GM19324 (cell line): ENCODE results near the gene BANF2.

Experiments used
- ATAC-seq: cut with Tn5 transposase; IDR thresholded peaks from one replicate; pipeline ENCODE4 v1.9.1; 2021; ENCODE audit warnings: mild to moderate bottlenecking, moderate library complexity; ENCODE audit not compliant: unreplicated experiment, low FRiP score

BANF2 gene

DNA sequence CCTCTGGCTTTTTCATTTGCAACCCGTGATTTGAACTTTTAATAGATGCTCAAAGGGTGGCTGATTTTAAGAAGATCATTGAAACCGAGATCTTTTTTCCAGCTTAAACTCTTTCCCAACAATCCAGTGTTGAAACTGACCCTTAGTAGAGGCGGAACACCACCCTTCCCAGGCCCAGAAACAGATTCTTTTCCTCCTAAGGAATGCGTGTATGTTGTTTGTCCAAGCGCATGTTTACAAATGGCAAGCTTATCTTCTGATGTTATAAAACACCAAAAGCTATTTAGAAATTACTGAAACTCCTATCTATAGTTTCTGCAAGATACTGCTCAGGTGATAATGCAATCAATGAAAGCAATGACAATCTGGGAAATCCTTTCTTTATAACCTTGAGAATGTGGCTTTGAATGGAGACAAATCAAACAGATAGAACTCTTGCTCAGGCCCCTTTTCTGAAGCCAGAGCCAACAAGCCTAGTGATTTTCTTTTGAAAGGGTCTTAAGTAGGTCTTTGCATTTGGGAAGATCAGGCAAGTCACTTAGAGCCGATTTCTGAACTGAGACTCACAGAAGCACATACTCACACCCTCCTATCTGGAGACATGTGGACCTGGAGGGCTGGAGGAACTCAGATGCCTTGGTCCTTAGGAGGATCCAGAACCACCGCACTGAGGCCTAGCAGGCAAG, 9.1 kb downstream of the BANF2 start:
- ATAC-seq: no peak

DNA sequence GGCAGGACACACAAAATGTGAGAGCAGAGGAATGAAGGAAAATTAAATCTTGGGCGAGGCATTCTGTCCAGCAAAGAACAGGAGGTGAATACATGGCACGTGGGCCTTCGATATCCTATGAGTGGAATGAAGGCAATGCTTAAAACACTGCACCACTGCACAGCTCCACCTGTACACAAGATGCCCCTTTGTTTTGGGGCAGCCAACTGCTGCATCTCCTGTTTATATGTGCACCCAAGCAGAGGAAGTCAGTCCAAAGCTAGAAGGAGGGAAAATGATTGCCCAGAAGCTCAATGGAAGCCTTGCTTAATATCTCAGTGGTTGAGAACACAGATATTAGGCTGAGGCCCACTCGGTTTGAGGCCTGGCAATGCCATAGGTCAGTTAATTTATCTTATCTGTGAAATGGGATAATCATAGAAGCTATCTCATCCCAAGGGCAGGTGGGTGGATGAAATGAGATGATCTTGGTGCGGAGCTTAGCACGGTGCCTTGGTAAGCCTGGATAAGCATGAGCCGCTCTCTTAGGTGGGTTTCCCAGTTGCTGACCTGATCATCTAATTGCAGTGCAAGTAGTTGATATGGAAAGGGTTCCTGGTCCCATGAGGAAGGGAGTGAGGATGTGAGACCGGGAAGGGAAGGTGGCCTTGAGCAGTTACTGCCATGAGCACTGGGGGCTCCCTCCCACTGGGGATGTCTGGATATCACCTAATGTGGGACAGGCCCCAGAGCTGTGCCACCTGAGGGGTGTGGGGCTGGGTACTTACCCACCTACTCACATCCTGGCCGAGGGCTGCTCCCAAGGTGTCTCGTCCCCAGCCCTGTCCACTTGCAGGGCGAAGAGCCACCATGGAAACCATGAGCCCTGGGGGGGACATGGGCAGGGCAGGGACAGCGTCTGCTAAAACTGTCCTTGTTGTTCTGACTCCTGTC, 9.9 kb downstream of the BANF2 start:
- ATAC-seq: no peak

DNA sequence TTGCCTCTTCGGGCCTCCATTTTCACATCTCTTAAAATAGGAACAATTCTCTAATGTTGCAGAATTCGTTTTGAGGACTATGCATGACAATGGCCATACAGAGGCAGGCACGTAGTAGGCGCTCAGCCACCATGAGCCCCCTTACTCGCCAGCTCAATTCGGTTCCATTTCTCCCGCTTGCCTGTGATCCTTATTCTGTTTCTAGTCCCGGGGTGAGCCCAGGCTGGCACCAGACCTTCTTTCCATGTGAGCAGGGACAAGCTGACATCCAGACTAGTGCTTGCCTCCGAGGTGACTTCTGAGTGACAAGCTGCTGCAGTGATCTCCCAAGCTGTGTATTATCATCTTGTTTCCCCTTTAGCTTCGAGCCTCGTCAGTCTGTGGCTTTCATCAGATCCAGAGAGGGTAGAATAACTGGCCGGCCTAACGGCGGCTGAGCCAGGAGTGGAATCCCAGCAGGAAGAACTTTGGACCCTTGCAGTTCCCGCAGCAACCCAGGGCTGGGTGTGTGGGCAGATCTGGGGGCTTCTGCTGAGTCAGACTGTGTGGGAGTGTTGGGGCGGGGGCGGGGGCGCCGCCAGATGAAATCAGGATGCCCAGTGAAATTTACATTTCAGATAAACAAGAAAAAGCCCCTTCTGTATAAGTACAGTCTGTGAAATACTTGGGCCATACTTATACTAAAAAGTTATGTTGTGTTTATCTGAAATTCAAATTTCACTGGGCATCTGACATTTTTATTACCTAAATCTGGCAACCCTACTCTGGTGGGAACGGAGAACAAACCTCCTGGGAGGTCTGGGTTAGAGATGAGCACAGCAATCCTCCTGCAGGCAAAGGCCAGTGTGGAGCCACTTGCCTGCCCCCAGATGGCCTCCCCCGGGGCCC, 10.9 kb downstream of the BANF2 start:
- ATAC-seq: no peak

DNA sequence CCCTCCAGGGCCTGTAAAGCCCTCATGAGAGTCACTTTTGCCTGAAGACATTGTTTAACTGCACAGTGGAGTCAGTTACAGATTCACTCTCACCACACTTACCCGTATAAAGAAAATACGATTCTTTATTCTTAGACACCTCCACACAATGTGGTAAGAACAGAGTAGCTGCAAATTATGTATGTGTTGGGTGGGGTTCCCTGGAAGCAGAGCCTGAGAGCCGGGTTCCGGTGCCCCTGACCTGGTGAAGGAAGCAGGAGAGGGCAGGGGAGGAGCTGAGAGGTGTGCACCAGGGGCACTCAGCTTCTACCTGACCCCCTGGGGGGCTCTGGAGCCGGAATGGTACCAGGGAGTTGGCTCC, 11.5 kb downstream of the BANF2 start:
- ATAC-seq: no peak

DNA sequence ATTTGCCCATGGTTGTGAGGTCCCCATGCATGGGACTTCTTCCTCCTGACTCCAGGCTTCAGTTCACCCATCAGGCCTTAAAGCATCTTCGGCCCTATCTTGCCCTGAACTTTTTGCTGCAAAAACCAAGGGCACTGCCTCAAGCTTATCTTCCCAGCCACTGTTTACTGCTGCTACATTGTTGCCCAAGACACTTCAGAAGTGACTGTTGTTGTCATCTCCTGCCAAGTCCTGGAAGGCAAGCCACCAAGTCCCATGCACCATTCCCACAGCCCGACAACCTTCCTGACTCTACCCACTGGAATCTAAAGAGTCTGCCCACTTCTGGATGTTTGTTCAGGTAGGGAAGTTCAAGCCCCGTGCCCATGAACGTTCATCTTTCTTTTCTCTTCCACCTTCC, 12.4 kb downstream of the BANF2 start:
- ATAC-seq: no peak

DNA sequence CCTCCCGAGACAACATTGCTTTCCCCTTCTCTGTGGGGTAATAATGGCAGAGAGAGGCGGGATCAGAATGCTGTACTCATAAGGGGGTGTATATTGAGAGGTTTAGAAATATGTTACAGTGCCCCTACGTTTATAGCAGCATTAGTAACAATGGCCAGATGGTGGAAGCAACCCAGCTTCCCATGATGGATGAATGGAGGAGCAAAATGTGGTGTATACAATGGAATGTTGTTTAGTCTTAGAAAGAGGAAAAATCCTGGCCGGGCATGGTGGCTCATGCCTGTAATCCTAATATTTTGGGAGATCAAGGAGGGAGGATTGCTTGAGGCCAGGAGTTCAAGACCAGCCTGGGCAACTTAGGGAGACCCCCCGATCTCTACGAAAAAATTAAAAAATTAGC, 12.9 kb downstream of the BANF2 start:
- ATAC-seq: no peak

DNA sequence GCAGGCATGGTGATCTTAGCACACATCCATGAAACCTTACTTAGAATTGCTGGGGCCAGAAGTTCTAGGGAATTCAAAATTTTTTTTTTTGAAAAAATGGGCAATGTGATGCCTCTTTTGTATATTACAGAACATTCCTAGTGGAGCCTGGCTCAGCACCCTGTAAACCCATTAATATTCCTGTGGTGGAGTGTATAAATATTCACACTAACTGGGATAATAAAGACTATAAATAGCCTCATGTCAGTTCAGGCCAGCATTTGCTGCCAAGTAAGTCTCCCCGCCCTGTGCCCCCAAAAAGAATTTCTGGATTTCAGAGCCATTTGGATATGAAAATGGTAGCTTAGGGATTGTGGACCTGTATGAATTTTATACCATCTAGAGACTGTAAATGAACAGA, 14.8 kb downstream of the BANF2 start:
- ATAC-seq: no peak

DNA sequence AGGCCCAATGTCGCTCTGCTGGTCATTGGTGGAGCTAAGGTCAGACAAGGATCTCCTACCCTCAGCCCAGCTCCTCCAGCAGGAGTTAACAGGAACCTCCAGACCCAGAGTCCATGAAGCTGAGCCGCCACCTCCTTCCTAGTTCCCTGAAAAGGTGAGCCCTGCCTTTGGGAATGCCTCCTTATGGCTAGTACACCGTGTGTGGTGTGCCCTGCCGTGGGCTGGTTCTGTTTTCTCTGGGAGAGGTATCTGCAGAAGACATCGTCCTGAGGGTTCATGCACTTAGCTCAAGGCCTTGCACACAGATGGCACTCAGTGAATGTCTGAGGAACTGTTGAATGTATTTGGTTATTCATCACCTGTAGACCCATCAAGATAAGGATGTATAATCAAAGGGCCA, 15.3 kb downstream of the BANF2 start:
- no peak for ATAC-seq

DNA sequence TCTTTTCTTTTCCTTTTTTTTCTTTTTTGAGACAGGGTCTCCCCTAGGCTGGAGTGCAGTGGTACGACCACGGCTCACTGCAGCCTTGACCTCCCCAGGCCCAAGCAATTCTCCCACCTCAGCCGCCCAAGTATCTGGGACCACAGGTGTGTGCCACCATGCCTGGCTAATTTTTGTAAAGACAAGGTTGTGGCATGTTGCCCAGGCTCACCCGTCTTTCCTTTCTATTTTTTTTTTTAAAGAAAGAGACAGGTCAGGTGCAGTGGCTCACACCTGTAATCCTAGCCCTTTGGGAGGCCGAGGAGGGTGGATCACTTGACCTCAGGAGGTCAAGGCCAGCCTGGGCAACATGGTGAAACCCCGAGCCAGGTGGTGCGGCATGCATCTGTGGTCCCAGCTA, 16.6 kb downstream of the BANF2 start:
- no peak for ATAC-seq

DNA sequence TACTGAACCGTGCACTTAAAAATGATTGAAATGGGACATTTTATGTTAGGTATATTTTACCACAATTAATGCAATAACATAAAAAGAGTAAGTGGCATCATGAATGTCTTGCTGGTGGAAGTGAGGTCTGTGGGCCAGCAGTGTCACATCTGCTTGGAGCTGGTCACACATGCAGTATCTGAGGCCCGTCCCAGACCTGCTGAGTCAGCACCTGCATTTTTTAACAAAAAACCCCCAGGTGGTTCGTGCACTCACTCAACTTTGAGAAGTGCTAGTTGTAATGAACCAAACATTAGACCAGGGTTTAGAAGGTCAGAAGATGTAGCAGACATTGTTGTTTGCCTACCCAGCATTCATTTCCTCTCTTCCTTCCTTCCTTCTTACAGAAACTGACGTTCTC, 21.0 kb downstream of the BANF2 start:
- ATAC-seq: no peak

DNA sequence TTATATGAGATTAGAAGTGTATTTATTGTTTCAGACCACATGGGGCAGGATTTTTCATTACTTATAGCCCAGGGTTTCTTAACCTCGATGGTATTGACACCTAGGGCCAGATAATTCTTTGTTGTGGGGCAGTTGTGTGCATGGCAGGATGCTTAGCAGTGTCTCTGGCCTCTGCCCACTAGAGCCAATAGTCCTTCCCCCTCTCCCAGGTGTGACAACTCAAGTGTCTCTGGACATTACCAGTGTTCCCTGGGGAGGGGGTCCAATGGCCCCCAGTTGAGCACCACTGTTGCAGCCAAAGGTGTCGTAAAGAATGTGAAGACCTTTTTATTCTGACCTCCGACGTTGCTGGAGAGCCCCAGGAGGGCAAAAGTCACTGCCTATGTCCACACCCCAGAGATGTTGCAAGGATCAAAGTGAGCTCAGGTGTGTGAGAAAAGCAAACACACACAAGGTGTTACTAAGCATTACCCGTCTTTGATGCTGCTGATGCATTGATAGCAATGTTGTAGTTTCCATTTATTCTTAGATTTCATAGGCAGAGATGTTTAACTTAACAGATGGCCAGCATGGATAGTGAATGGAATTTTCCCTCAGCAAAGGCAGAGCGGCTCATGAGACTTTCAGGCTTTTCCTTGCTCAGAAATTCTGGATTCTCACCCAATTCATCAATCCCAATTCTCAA, 22.2 kb downstream of the BANF2 start:
- ATAC-seq: no peak

DNA sequence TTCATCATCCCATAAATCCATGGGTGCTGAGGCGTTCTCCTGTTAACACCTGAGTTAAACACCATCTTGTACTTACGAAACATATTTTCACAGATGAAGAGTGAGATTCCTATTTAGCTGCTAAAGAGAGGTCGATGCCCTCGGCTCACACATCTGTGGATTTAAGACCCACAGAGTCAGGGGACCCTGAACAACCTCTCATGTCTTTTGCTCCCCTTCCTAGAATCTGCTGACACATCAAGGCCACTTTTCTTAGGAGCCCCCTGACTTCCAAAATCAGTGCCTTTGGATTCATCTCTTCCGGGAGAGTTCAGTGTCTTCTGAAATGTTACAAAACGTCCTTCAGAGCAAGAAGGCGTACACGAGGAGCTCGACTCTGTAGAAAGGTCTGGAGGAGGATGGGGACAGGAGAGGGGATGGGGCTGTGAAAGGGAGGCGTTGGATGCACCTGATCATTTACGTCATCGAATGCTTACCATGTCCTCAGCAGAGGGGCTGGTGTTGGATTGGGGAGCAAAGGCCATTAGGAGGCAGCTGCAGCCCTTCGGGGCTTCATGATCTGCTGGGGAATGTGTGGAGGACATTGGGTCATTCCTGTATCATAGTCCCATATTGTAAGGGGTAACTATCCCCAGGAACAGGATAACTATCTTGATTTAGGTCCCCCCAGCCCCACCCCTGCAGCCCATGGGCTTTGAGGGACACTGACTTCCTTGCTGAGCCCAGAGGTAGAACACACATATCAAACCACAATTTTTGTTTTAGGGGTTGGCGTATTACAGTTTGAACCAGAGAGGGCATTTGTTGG, 22.9 kb downstream of the BANF2 start:
- ATAC-seq: no peak

DNA sequence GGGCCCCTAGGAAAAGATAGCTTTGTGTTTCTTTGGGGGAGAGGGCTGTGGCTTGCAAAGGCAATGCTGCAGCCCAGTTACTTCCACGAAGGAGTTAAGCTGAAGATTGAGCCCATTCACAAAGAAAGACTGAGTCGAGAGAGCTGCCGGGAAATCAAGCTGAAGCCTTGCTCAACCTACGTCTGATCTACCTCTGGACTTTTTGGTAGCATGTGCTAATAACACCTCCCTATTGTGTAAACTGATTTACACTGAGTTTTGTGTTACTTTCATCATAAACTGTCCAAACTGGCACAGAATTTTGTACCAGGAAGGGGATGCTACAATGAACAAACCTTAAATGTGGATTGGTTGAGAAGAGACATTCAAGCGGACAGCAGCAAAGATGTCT, 23.5 kb downstream of the BANF2 start:
- no peak for ATAC-seq

DNA sequence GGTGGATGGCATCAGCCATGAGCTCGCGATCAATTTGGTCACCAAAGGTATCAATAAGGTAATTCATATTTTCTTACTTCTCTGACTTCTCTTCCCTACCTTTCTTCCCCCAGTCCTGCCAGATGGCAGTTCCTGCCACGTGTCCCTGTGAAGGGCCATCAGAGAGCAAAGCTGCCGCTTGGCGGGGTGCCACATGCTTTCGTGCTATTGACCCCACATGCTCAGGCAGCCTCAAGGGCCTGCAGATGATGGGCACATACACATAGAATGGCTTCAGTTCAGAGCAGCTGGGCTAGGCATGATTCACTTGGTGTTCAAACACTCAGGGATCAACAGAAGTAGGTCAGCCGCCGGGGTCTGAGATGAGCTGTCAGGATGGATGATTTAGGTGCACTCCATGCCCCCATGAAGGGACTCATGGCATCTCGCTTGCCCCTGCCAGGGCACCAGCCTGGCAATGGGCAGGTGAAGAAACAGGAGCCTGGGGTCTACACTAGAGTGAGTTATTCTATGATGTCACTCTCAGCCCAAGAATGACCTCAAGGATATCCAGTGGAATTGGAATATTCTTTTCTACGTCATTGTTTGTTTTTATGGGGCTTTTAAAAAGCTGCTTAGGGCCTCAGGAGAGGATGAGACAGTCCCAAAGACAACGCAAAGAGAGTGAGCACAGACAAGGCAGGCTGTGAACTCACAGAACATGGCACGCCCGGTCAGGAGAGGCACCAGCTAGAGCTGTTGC, 25.5 kb downstream of the BANF2 start:
- ATAC-seq: no peak

DNA sequence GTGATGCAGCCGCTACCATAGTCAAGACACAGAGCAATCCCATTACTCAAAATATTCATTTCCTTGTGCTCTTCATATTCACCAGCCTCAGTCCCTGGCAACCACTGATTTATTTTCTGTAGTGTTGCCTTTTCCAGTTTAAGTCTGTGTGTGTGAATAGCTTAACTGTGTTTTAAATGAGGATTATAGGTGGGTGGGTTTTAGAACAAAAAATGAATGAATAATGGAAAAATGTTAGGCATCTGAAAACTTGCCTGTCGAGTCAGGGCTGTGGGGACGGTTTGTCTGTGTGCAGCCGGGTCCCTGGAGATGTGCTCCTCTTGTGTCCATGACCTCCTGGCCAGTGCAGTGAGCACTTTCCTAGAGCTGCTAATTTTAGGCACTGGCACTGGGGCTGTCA, 27.1 kb downstream of the BANF2 start:
- no peak for ATAC-seq

DNA sequence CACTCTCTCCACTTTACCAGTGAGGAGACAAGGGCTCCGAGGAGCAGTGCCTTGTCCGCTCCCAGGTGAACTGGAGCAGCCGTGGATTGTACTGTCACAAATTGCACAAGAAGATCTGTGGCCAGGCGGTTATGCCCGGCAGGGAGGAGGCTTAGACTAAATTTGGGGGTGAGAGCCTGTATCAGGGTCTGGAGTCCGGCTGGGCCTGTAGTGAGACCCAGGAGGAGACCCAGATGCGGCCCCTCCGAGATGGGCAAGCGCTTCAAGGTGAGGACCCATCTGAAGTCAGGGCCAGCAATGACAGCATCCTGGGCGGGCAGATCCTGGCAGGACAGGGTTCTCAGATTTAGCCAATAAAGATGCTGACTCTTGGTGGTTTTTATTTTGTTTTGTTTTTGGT, 27.6 kb downstream of the BANF2 start:
- no peak for ATAC-seq

DNA sequence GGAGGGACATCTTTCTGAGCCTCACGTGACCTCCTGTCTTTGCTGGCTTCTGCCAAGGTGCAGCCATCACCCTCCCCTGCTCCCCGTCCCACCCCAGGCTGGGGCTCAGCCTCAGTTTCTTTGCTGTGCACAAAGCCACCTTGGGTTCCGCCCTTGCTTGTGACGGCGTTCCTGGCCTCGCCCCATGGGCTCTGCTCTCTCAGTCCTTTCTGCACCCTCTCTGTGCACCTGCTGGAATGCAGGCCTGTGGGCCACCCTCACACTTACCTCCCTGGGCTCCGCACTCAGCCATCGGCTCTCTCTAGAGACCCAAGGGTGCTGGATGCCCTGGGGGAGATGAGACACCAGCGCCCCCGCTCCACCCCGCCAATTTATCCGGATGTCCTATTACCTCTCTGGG, 28.3 kb downstream of the BANF2 start:
- ATAC-seq: no peak

DNA sequence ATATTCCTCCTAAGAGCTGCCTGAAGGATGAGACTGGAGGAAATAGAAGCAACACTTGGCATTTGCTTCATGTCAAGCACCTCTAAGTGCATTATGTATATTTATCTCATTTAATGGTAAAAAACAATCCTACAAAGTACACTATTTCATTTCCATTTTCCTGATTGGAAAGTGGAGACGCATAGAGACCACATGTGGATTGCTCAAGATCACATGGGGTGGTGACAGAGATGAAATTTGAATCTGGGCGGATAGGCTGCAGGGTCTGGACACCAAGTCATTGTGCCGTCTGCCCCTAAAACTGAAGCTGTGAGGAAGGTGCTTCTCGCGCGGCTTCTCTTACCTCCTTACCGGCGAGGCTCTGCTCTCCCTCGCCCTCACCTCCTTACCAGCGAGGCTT, 30.3 kb downstream of the BANF2 start:
- ATAC-seq: no peak

DNA sequence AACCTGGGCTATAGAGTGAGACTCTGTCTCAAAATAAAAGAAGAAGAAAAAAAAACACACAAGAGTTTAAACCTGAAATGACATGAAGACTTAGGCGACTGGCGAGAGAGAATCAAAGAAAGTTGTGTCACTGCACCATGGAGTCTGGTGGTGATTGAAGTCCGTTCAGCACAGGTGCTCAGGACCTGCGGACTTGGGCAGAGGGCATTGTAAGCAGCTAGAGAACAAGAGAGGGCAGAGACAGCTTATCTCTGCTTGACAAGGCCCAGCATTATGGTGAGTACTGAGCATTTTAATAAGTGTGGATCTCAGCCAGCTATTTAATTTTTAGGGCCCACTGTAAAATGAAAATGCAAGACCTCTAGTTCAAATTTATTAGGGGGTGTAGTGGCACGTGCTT, 31.5 kb downstream of the BANF2 start:
- ATAC-seq: no peak
